GM19463 (cell line): ENCODE results near the gene RCE1.
A peak's percentile ranks its signal among the peaks of the same experiment; 100 is the strongest.
"Not testable (repeated sequence)": the region's sequence is repeated elsewhere in the genome, so short reads cannot be mapped to it uniquely, and the experiment has no call there.

Experiments used
- ATAC-seq: cut with Tn5 transposase; IDR thresholded peaks from one replicate; pipeline ENCODE4 v1.9.1; 2021; ENCODE audit warnings: mild to moderate bottlenecking, moderate library complexity; ENCODE audit not compliant: unreplicated experiment

Gene RCE1, protein sequence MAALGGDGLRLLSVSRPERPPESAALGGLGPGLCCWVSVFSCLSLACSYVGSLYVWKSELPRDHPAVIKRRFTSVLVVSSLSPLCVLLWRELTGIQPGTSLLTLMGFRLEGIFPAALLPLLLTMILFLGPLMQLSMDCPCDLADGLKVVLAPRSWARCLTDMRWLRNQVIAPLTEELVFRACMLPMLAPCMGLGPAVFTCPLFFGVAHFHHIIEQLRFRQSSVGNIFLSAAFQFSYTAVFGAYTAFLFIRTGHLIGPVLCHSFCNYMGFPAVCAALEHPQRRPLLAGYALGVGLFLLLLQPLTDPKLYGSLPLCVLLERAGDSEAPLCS

DNA sequence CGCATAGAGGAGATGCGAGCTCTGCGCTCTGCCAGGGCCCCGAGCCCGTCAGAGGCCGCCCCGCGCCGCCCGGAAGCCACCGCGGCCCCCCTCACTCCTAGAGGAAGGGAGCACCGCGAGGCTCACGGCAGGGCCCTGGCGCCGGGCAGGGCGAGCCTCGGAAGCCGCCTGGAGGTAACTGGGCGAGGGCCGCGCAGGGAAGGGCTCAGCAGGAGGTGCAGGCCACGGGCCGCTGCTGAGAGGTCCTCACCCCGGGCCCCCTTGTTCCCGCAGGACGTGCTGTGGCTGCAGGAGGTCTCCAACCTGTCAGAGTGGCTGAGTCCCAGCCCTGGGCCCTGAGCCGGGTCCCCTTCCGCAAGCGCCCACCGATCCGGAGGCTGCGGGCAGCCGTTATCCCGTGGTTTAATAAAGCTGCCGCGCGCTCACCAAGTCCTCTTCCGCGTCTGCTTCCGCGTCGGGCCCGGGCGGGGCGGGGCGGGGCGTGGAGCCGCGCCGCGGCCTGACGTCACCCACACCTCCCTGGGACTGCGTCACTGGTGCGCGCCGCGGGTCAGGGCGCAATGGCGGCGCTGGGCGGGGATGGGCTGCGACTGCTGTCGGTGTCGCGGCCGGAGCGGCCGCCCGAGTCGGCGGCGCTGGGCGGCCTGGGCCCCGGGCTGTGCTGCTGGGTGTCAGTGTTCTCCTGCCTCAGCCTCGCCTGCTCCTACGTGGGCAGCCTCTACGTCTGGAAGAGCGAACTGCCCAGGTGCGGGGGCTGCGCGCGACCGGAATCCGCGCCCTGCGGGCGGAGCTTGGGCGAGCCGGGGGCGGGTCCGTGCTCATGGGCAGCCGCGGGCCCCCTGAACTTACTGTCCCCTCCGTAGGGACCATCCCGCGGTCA lies at the start of gene RCE1:
RCE1 (plus strand) TSS at position 546 of the 880 bp plus-strand sequence; CDS start at position 561, 15 bp downstream.
- ATAC-seq = peak; percentile 84

DNA sequence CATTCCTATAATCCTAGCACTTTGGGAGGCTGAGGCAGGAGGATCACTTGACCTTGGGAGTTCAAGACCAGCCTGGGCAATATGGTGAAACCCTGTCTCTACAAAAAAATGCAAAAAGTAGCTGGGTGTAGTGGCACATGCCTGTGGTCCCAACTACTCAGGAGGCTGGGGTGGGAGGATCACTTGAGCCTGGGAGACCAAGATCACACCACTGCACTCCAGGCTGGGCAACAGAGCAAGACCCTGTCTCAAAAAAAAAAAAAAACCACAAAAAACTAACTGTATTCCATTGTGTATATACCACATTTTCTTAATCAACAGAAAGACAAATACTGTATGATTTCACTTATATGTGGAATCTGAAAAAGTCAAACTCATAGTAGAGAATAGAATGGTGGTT lies 43.4 kb upstream of the RCE1 start:
- ATAC-seq = not testable (repeated sequence)

- ATAC-seq = no peak
Measured at GRCh38 chr11:66800720-66801428, 42.4 kb upstream of the RCE1 start.

- no peak for ATAC-seq
Measured at GRCh38 chr11:66809592-66809991, 33.6 kb upstream of the RCE1 start.

DNA sequence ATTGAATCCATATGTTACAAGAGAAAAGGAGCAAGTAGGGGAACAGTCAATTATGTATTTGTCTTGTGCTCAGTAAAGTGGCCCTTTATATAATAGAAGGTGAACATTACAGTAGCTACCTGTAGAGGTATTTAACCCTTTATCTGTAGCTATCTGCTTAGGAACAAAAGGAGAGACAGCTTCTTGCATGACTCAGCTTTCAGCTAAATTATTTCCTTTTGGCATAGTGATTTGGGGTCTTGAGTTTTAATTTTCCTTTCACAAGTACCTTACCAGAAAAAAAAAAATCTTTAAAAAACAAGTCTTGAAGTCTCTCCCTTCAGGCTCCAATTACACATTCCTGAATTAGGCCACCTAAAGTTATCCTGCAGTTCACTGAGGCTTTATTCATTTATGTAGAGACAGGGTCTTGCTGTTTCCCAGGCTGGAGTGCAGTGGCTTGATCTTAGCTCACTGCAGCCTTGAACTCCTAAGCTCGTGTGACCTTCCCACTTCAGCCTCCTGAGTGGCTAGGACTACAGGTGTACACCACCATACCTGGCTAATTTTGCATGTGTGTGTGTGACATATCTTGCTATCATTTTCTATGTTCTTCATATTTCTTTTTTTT lies 32.6 kb upstream of the RCE1 start:
- ATAC-seq = no peak

GRCh38 chr11:66814678-66815077 lies 28.6 kb upstream of the RCE1 start:
- ATAC-seq = no peak

GRCh38 chr11:66815646-66816045 lies 27.6 kb upstream of the RCE1 start:
- ATAC-seq = no peak

- no peak for ATAC-seq
Measured at GRCh38 chr11:66818231-66818955, 24.8 kb upstream of the RCE1 start.

- ATAC-seq = no peak
Measured at GRCh38 chr11:66820381-66820780, 22.9 kb upstream of the RCE1 start.

- ATAC-seq = no peak
Measured at GRCh38 chr11:66820901-66821300, 22.3 kb upstream of the RCE1 start.

GRCh38 chr11:66823700-66824099 lies 19.5 kb upstream of the RCE1 start:
- ATAC-seq = no peak

DNA sequence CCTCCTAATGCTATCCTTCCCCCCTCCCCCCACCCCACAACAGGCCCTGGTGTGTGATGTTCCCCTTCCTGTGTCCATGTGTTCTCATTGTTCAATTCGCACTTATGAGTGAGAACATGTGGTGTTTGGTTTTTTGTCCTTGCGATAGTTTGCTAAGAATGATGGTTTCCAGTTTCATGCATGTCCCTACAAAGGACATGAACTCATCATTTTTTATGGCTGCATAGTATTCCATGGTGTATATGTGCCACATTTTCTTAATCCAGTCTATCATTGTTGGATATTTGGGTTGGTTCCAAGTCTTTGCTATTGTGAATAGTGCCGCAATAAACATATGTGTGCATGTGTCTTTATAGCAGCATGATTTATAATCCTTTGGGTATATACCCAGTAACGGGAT lies 18.7 kb upstream of the RCE1 start:
- not testable (repeated sequence) for ATAC-seq

- ATAC-seq = no peak
Measured at GRCh38 chr11:66834539-66834845, 8.7 kb upstream of the RCE1 start.

DNA sequence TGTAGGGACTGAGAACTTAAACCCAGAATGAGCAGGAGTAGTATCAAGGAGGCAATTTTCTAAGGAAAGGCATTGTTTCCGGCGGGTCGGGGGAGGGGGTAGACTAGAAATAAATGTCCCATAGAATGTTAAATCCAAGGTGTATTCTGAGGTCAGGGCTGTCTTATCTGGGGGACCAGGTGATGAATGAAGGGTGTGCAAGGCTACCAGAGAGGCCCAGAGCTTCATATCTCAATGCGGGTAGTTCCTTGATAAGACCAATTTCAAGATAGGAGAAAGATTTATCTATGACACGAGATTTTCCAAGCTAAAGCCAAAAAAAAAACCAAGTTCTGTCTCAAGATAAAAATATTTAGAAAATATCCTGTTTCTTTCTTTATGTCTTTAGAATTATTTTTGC lies 8.3 kb upstream of the RCE1 start:
- ATAC-seq = no peak

DNA sequence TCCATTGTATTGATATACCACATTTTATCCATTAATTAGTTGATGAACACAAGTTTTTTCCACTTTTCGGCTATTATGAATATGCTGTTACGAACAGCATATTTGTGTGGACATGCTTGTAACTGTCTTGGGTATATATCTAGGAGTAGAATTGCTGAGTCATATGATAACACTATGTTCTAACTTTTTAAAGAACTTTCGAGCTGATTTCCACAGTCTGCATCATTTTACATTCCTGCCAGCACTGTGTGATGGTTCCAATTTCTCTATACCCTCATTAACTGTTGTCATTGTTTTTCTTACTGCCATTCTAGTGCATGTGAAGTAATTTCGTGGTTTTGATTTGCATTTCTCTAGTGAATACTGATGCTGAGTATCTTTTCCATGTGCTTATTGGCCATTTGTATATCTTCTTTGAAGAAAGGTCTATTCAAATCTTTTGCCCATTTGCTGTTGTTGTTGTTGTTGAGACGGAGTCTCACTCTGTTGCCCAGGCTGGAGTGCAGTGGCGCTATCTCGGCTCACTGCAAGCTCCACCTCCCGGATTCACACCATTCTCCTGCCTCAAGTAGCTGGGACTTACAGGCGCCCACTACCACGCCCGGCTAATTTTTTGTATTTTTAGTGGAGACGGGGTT lies 7.4 kb upstream of the RCE1 start:
- no peak for ATAC-seq

DNA sequence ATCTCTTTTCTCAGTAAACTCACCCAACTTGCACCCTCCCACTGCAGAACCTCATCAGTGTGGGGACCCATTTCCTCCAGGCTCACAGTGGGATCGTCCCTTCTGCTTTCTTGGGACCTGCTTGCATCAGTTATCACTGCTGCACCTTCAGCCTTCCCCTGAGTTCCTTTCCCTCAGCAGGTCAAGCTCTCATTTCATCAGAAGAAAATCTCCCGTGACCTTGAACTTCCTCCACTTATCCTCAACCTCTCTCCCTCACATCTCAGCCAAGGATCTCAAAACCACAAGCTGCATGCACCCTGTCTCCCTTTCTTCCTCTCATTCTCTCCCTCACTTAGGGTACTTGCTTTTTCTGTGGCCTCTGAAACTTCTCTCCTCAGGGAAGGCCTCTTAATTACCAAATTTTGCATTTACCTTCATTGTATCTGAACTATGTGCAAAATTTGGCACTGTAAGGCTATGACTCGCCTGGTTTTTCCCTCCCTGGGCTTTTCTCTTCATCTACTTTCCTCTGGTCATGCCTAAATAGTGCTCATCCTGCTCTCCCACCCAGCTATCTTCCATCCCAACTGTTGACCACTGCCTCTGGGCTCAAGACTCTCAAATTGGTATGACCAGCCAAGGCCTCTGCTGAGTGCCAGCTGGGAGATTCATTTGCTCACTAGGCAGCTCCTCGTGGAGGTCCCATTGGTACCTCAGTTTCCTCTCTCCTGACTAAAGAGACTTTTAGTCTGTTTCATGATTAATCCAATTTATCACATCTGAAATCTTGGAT lies 2.7 kb upstream of the RCE1 start:
- ATAC-seq = no peak

- ATAC-seq = no peak
Measured at GRCh38 chr11:66841861-66842260, 1.4 kb upstream of the RCE1 start.

DNA sequence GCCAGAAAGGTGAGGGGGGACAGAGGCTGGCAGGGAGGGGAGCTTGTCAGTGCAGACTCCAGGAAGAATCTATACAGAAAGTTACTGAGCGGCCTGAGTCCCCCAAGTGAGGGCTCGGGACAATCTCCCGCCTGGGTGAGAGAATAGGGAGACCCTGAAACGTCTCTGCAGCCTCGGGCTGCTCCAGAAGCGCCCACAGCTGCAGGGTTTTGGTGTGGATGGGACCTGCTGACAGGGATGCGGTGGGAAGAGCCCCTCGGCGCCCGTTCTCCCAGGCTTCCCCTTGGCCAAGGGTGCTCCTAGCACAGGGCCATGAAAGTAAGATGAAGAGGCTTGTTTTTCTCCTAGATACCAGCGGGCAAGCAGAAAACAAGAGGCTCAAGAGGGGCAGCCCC lies 743 bp upstream of the RCE1 start:
- ATAC-seq = no peak

GRCh38 chr11:66843776-66844495 lies 695 bp downstream of the RCE1 start:
- ATAC-seq = no peak
